ENCODE measurements around the gene TRIO.

TRIO gene

GRCh38 chr5:14252793-14253192 is 109.7 kb downstream of the TRIO start:
- DNase-seq: no peak

DNA sequence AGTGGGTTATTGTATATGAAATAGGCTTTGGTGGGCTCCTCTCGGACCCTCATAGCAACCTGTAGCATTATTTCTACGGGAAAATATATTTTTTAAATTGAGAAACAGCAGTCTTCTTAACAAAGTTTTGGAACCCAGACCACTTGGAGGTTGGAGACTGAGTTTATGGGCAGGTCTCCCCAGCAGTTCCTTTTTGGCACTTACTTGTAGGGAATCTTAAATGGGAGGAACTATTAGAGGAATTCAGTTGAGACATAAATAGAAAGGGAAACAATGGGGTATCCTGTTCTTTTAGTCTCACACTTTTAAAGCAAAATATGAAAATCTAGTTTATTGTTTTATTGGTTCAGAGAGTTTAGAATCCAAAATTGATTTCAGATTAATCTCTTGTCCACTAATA is 111.5 kb downstream of the TRIO start:
- DNase-seq: no peak

- no peak for DNase-seq
Measured at GRCh38 chr5:14256026-14256690, 113.0 kb downstream of the TRIO start.

DNA sequence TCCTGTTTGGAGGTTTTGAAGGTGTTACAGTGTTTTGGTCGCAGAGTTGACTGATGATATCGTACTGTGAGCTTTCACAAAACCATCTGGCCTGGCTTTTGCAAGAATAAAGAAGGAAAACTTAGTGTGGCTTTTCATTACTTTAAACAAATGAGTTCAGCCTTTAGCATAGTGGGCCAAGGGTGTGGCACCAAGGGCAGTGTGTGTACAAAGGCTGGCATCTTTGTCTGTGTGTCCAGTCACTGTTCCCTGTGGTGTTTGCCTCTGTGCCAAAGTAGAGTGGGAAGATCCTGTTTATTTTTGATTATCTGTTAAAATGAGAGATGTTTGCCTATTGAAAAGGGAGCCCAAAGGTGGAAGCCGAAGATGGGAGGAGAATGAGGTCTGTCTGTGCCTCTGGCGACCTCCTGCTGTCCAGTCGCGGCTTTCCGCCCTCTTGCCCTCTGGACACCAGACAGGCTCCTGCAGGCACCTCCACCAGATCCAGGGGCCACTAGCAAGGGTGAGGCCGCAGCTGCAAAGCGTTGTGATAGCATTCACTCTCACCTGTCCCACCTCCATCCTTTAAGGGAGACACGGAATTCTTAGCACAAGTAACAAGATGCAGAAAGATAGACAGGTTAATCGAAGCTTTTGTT is 113.7 kb downstream of the TRIO start:
- DNase-seq: no peak

- DNase-seq: no peak
Measured at GRCh38 chr5:14257995-14258403, 114.9 kb downstream of the TRIO start.

DNA sequence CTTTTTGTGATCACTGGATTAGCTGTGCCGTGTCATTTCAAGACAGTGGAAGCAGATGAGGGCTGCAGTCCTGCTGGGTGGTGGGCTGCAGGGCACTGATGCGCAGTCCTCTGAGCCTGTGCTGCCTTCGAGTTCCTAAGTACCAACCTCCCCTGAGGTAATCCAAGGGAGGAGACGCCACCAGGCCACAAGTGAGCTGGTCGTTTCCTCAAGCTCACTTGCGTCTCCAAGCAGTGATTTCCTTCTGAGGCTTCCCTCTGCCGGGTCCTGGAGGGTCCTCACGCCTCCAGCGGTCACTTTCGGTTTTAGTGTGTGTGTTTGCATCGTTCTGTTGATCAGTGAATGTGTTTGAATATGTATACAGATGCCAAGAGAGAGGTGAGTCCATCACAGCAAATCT is 115.7 kb downstream of the TRIO start:
- no peak for DNase-seq

- no peak for DNase-seq
Measured at GRCh38 chr5:14260637-14261036, 117.5 kb downstream of the TRIO start.

DNA sequence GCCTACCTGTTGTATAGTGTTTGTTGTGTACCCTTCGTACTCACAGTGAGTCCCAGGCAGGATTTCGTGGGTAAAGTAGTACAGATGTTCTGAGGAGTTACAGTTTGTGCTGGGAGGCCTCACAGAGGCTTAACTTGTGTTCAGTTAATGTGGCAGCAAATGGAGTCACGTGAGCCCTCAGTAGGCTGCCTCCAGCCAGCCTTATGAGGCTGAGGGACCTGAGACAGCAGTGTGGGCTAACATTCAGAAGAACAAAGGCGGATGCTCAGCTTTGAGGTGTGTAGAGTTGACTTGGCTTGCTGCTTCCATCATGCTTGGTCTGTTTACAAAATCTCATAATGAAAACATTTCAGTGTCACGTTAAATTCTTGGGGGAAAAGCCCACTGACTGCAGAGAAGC is 118.1 kb downstream of the TRIO start:
- no peak for DNase-seq

DNA sequence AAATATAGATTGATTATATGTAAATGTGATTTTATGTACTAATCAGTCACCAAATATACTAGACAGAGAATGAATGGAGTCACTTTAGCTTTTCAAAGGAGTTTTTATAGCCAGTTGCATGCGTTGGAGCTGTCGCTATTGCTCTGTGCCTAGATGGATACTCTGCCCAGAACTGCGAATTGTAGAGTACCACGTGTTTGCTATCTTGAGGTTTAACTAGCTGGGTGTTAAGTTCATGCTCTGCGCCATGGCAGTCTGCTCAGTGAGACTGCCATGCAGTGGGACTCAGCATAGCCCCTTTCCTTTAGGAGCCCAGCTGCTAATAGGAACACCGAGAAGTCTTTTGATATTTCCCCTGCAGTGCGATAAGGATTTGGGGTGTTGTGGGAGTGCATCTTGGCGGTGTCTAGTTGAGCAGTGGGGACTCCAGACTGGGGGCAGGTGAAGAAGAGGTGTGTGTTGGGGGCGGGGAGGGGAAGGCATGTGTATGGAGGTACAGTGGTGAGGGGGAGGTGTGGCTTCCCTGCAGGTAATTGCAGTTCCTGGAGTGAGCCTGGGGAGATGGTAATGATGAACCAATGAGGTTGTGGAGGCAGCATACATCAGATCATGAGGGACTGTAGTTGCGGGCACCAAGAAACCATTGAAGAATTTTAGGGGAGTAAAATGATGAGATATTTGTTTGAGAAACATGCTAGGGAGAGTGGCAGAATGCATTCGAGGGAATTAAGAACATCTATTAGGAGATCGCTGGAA is 118.9 kb downstream of the TRIO start:
- DNase-seq: no peak

- no peak for DNase-seq
Measured at GRCh38 chr5:14263113-14263512, 120.0 kb downstream of the TRIO start.

DNA sequence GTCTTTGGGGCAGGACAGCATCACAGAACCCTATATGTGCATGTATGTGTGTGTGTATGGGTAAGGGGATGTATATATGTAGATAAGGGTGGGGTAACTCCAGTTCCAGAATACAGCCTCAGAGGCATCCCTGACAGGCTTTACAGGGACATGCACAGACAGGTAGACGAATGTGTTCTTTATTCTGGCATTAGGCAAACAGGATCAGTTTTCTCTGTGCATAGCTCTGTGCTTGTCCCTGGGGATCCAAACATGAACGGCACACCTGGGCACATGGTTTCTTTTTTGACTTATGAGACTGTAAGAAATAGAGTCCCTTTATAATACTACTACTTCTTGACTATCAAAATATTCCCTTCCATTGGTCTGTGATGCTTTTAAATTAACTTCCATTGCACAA is 120.6 kb downstream of the TRIO start:
- DNase-seq: no peak

DNA sequence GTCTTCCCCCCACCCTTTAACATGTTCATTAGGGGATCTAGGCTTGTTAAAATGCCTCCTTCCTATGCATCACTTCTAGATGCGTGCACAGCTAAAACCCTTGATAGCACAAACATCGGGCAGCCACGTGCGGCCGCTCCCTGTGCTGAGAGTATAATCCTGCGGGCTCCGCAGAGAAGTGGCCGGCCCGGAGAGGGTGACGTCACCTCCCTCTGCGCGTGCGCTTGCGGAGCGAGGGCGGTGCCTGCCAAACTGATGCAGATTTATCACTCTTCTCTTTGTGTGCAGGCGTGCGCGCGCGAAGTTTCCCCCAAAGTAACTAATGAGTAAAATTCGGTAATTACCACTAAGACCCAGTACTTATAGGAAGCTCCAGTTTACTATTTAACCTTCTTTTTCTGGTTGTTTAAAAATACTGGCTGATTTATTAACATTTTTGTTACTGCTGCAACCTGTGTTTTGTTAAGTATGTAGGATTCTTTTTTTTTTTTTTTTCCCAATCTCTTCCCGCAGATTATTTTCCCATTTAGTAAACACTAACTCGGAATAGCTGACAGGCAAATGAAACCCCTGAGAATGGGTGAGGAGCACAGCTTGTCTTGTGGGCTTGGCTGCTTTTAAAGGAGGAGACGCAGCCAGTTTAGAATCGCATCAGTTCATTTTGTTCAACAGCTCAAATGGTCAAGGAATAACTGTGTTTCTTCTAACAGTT is 121.6 kb downstream of the TRIO start:
- peak; percentile 59 for DNase-seq

DNA sequence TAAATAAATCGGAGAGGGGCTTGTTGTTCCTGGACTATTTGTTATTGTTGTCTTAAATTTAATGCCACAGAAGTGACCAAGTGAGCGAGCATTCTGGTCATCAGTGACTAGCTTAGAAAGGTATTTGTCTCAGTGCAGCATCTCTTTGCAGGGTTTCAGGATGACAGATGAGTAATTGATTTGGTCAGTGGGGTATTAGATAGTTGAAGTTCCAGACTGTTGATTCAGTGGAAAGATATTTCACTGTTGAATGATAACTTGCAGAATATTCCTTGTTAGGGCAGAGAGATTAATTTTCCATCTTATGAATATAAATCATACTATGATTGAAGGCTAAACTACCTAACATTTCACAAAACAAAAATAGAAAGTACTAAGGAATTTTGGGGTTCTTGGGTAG is 122.4 kb downstream of the TRIO start:
- DNase-seq: no peak

GRCh38 chr5:14266171-14266570 is 123.0 kb downstream of the TRIO start:
- no peak for DNase-seq

DNA sequence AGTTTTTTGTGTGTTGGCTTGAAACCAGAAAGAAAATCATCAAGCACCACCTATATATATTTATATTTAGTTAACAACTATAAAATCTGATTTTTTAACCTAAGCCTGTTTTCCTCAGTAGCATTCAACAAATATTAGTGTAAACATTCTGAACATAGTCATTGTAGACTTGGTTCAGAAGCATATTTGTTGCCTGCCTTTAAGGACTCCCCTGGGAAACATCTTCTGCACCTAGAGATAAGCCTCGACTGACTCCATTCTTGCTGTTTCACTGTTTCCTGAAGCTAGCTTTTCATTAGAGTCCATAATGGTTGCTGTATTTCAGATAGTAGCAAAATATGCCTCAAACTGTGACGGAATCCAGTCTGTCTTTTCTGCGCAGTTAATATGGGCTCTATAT is 123.5 kb downstream of the TRIO start:
- DNase-seq: no peak

DNA sequence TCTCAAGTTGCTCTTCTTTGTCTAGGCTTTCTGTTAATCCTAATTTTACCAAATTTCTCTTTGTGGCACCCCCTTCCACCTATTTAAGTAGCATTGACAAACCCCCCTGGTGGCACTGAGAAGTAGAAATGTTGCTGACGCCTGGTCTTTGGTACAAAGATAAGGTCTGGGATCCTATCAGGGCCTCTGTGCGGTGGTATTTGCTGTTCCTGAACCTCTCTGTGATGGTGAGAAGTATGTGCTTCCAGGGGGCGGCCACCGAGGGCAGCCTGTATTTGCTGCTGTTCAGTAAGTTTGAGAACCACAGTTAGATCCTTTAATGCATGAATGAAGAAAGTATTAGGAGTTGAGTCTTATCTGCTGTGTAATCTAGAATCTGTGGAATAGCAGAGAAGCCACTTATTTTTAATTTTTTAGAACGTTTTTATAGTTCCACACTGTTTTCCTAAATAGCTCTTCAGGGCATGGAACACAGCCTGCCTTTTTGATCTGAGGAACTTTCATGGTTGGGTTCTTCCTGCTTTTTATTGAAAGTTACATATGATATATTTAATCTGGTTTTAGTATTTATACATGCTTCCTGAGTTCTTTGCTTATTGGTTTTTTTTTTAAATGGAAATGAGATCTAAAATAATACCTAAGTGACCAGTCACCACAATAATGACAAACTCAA is 124.2 kb downstream of the TRIO start:
- no peak for DNase-seq

GRCh38 chr5:14267991-14268708 is 125.0 kb downstream of the TRIO start:
- DNase-seq: no peak

- DNase-seq: no peak
Measured at GRCh38 chr5:14268738-14269137, 125.6 kb downstream of the TRIO start.

GRCh38 chr5:14269395-14269794 is 126.3 kb downstream of the TRIO start:
- no peak for DNase-seq

DNA sequence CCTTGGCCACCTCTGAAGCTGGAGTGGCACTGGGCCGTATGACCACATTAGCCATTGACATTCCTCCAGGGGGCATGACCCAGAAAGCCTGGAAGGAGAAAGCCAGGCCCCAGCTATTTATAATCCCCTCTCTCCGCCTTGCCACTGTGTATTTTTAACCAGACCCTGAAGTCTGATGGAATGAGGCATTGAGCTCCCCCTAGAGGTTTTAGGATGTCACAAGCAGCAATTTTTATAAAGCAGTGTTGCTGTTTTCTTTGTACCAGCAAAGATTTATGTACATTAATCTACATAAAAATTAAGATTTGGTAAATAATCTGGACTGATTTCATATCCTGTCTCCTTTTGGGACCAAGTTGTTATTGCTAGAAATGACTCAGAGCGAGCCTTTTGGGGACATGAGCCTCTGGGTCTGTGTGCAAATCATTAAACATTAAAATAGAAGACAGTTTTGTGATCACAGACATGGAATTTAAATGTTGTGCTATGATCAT is 127.1 kb downstream of the TRIO start:
- peak; percentile 43 for DNase-seq

DNA sequence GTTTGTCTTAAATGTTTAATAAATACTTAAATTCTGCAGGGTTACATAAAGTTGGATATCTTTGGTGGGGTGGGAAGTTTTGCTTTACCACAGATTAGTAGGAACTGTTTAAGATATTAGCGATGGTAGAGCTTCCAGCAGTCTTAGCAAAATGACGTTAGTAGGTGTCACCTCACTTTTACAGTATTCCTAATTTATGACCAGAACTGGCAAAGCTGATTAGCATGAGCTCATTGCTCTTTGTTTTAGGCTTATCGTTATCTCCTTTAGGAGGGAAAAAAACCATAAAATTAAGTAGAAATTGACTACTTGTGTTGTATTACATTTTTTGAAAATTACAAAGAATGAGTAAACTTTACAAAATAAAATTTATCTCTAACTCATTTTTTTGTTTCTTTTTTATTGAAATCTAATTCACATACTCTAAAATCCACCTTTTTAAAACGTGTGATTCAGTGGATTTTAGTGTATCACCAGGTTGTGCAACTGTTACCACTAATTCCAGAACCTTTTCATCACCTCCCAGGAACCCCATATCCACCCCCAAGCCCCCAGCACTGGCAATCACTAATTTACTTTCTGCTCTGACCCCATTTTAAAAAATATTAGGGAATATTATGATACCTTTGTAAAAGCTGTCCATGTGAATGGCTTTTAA is 129.5 kb downstream of the TRIO start:
- no peak for DNase-seq

Measured in KG1 (cell line).